SK-N-SH treated with all-trans-retinoic acid at 6 μM for 48 hours (cell line): ENCODE results near the gene PAPPA2.

Experiments
- ATAC-seq: fragments of 200-7000 bp; cut with Tn5 transposase; 3 replicates; pipeline ENCODE4 v1.9.1; 2020; ENCODE audit warnings: mild to moderate bottlenecking, moderate library complexity
- ARNTL ChIP-seq: fragments of 450-650 bp; formaldehyde crosslinking; IDR thresholded peaks from 2 replicates; pipeline ENCODE4 v1.5.0; 2020; ENCODE audit warnings: low read depth, mild to moderate bottlenecking, moderate library complexity, borderline replicate concordance
- BACH2 ChIP-seq: fragments of 250-450 bp; sonication (Bioruptor Pico); IDR thresholded peaks from 2 replicates; pipeline ENCODE4 v1.9.0; 2021; ENCODE audit warnings: mild to moderate bottlenecking, borderline replicate concordance
- CSDC2 ChIP-seq: fragments of 250-450 bp; sonication (Bioruptor Pico); IDR thresholded peaks from 2 replicates; pipeline ENCODE4 v1.5.0; 2020; ENCODE audit warnings: mild to moderate bottlenecking, moderate library complexity
- ESRRG ChIP-seq: fragments of 250-450 bp; sonication (Bioruptor Pico); IDR thresholded peaks from 2 replicates; pipeline ENCODE4 v1.6.1; 2021; ENCODE audit warnings: mild to moderate bottlenecking
- GLIS3 ChIP-seq: fragments of 250-450 bp; sonication (Bioruptor Pico); IDR thresholded peaks from 2 replicates; pipeline ENCODE4 v1.5.0; 2020; ENCODE audit warnings: mild to moderate bottlenecking, moderate library complexity
- ISL1 ChIP-seq: fragments of 250-450 bp; sonication (Bioruptor Pico); IDR thresholded peaks from 2 replicates; pipeline ENCODE4 v2.1.2; 2022; ENCODE audit warnings: mild to moderate bottlenecking, moderate library complexity
- OSR1 ChIP-seq: fragments of 250-450 bp; sonication (Bioruptor Pico); IDR thresholded peaks from 2 replicates; pipeline ENCODE4 v1.8.0; 2022; ENCODE audit warnings: moderate library complexity, mild to moderate bottlenecking, inconsistent platforms
- PPARA ChIP-seq: fragments of 250-450 bp; sonication (Bioruptor Pico); IDR thresholded peaks from 2 replicates; pipeline ENCODE4 v1.5.0; 2020; ENCODE audit warnings: mild to moderate bottlenecking, borderline replicate concordance
- RARB ChIP-seq: fragments of 250-450 bp; sonication (Bioruptor Pico); IDR thresholded peaks from 2 replicates; pipeline ENCODE4 v1.8.0; 2021; ENCODE audit warnings: mild to moderate bottlenecking, moderate library complexity
- SNAI2 ChIP-seq: fragments of 250-450 bp; sonication (Bioruptor Pico); IDR thresholded peaks from 2 replicates; pipeline ENCODE4 v1.5.0; 2020; ENCODE audit warnings: mild to moderate bottlenecking, moderate library complexity
- TCF4 ChIP-seq: fragments of 250-450 bp; sonication (Bioruptor Pico); IDR thresholded peaks from 2 replicates; pipeline ENCODE4 v1.8.0; 2021; ENCODE audit warnings: mild to moderate bottlenecking, moderate library complexity, borderline replicate concordance
- TOX ChIP-seq: fragments of 250-450 bp; sonication (Bioruptor Pico); IDR thresholded peaks from 2 replicates; pipeline ENCODE4 v1.8.0; 2021; ENCODE audit warnings: mild to moderate bottlenecking, moderate library complexity, borderline replicate concordance
- ZC3H10 ChIP-seq: fragments of 250-450 bp; sonication (Bioruptor Pico); IDR thresholded peaks from 2 replicates; pipeline ENCODE4 v1.5.1; 2021; ENCODE audit warnings: mild to moderate bottlenecking, moderate library complexity
- ZFP30 ChIP-seq: fragments of 450-650 bp; formaldehyde crosslinking; IDR thresholded peaks from 2 replicates; pipeline ENCODE4 v1.5.0; 2022; ENCODE audit warnings: mild to moderate bottlenecking, moderate library complexity
- ZNF565 ChIP-seq: fragments of 450-650 bp; formaldehyde crosslinking; conservative IDR thresholded peaks from 2 replicates; pipeline ENCODE4 v1.5.0; 2020; ENCODE audit warnings: low read depth, mild to moderate bottlenecking, moderate library complexity
- TF ChIP-seq, protein P1 (sequence below): fragments of 250-450 bp; sonication (Bioruptor Pico); IDR thresholded peaks from 2 replicates; pipeline ENCODE4 v1.8.0; 2020; ENCODE audit warnings: mild to moderate bottlenecking, moderate library complexity, borderline replicate concordance
- TF ChIP-seq, protein P2 (sequence below): fragments of 250-450 bp; sonication (Bioruptor Pico); IDR thresholded peaks from 2 replicates; pipeline ENCODE4 v1.5.0; 2020; ENCODE audit warnings: mild to moderate bottlenecking, moderate library complexity
- TF ChIP-seq, protein P3 (sequence below): fragments of 250-450 bp; sonication (Bioruptor Pico); IDR thresholded peaks from 2 replicates; pipeline ENCODE4 v1.5.1; 2021; ENCODE audit warnings: mild to moderate bottlenecking, moderate library complexity
- TF ChIP-seq, protein P4 (sequence below): fragments of 250-450 bp; sonication (Bioruptor Pico); IDR thresholded peaks from 2 replicates; pipeline ENCODE4 v1.8.0; 2021; ENCODE audit warnings: low read depth, mild to moderate bottlenecking, moderate library complexity, borderline replicate concordance

The PAPPA2 gene

DNA sequence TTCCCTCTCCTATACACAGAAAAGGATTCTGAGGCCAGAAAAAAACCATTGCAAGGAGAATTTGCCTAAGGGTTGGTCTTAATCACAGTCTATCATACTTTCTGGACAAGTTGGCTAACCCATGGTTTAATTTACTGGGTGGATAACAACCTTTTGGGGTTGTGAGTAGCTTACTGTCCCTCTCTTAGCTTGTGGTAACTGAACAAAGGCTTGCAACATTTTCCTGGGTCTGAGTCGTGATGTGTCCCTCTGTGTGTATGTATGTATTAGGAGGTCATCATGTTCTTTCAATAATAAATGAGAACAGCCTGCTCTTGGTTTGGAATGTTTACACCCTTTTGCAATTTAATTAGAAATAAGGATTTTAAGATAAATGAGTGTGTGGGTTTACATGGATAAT, 36.7 kb downstream of the PAPPA2 start:
- no peak for TF ChIP-seq ESRRG (CRISPR knock-in tag)
- TF ChIP-seq, protein P1, sequence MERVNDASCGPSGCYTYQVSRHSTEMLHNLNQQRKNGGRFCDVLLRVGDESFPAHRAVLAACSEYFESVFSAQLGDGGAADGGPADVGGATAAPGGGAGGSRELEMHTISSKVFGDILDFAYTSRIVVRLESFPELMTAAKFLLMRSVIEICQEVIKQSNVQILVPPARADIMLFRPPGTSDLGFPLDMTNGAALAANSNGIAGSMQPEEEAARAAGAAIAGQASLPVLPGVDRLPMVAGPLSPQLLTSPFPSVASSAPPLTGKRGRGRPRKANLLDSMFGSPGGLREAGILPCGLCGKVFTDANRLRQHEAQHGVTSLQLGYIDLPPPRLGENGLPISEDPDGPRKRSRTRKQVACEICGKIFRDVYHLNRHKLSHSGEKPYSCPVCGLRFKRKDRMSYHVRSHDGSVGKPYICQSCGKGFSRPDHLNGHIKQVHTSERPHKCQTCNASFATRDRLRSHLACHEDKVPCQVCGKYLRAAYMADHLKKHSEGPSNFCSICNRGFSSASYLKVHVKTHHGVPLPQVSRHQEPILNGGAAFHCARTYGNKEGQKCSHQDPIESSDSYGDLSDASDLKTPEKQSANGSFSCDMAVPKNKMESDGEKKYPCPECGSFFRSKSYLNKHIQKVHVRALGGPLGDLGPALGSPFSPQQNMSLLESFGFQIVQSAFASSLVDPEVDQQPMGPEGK (CRISPR knock-in tag) = no peak
- no peak for TF ChIP-seq OSR1 (CRISPR knock-in tag)
- TF ChIP-seq TOX = no peak
- TF ChIP-seq ARNTL (CRISPR knock-in tag) = no peak
- TF ChIP-seq, protein P2, sequence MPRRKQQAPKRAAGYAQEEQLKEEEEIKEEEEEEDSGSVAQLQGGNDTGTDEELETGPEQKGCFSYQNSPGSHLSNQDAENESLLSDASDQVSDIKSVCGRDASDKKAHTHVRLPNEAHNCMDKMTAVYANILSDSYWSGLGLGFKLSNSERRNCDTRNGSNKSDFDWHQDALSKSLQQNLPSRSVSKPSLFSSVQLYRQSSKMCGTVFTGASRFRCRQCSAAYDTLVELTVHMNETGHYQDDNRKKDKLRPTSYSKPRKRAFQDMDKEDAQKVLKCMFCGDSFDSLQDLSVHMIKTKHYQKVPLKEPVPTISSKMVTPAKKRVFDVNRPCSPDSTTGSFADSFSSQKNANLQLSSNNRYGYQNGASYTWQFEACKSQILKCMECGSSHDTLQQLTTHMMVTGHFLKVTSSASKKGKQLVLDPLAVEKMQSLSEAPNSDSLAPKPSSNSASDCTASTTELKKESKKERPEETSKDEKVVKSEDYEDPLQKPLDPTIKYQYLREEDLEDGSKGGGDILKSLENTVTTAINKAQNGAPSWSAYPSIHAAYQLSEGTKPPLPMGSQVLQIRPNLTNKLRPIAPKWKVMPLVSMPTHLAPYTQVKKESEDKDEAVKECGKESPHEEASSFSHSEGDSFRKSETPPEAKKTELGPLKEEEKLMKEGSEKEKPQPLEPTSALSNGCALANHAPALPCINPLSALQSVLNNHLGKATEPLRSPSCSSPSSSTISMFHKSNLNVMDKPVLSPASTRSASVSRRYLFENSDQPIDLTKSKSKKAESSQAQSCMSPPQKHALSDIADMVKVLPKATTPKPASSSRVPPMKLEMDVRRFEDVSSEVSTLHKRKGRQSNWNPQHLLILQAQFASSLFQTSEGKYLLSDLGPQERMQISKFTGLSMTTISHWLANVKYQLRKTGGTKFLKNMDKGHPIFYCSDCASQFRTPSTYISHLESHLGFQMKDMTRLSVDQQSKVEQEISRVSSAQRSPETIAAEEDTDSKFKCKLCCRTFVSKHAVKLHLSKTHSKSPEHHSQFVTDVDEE (CRISPR knock-in tag) = no peak
- TF ChIP-seq TCF4 = no peak
- no peak for TF ChIP-seq SNAI2 (CRISPR knock-in tag)
- no peak for TF ChIP-seq GLIS3 (CRISPR knock-in tag)
- TF ChIP-seq, protein P3, sequence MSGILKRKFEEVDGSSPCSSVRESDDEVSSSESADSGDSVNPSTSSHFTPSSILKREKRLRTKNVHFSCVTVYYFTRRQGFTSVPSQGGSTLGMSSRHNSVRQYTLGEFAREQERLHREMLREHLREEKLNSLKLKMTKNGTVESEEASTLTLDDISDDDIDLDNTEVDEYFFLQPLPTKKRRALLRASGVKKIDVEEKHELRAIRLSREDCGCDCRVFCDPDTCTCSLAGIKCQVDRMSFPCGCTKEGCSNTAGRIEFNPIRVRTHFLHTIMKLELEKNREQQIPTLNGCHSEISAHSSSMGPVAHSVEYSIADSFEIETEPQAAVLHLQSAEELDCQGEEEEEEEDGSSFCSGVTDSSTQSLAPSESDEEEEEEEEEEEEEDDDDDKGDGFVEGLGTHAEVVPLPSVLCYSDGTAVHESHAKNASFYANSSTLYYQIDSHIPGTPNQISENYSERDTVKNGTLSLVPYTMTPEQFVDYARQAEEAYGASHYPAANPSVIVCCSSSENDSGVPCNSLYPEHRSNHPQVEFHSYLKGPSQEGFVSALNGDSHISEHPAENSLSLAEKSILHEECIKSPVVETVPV (CRISPR knock-in tag) = no peak
- no peak for TF ChIP-seq ISL1 (CRISPR knock-in tag)
- no peak for TF ChIP-seq PPARA (CRISPR knock-in tag)
- TF ChIP-seq, all 23 proteins: peak for 0
- no peak for ATAC-seq

DNA sequence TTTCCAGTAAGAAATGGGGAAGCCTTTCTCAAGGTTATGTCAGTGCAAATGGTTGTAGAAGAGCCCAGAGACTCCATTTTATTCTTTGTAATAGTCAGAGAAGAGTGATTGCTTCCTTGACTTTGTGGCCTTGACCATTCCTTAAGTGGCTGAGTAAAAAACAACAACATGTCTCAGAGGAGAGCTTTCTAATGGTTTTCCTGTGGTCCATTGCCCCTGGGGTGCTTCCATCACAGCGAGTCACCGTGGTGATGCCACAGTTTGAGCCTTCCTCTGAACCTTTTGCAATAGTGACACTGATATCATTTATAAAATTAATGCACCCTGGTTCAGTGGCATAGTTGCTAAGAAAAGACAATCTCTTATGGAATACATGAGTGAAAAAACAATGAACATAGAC, 38.6 kb downstream of the PAPPA2 start:
- TF ChIP-seq TOX = no peak
- TF ChIP-seq ZNF565 = no peak
- no peak for TF ChIP-seq OSR1 (CRISPR knock-in tag)
- no peak for TF ChIP-seq CSDC2
- TF ChIP-seq PPARA (CRISPR knock-in tag) = no peak
- TF ChIP-seq ZFP30 (CRISPR knock-in tag) = no peak
- TF ChIP-seq ISL1 (CRISPR knock-in tag) = no peak
- TF ChIP-seq GLIS3 (CRISPR knock-in tag) = no peak
- ATAC-seq = no peak

DNA sequence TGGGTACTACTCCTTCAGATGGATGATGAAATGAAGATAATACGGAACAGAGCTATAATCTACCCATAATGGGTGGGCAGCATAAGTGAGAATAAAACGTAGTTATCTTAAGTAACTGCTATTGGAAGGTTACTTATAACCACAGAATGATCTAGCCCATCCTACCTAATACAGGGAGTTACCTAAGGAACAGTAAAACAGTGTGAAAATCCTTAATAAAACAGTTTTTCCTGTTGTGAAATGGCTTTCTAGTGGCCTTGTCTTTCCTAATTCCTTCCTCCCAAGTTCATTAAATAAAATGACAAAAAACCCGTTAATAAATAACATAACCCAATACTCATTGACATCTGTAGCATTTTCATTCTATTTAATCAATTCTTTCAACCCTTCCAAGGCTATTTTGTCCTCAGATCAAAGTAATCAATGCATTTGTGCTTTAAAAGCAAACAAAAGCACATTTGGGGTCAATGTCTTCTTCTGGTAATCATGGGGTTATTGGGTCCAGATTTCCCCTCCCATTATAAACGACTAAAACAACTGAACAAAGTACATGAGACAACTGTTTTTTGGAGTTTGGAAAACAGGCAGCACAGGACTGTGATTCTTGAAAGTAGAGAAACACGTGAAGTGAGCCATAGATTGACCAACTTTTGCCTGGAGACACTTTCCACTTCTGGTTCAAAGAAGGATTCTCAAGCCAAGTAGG, 42.0 kb downstream of the PAPPA2 start:
- no peak for ATAC-seq
- TF ChIP-seq ZFP30 (CRISPR knock-in tag) = no peak
- TF ChIP-seq, protein P4, sequence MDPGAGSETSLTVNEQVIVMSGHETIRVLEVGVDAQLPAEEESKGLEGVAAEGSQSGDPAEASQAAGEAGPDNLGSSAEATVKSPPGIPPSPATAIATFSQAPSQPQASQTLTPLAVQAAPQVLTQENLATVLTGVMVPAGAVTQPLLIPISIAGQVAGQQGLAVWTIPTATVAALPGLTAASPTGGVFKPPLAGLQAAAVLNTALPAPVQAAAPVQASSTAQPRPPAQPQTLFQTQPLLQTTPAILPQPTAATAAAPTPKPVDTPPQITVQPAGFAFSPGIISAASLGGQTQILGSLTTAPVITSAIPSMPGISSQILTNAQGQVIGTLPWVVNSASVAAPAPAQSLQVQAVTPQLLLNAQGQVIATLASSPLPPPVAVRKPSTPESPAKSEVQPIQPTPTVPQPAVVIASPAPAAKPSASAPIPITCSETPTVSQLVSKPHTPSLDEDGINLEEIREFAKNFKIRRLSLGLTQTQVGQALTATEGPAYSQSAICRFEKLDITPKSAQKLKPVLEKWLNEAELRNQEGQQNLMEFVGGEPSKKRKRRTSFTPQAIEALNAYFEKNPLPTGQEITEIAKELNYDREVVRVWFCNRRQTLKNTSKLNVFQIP (CRISPR knock-in tag) = no peak
- TF ChIP-seq ZC3H10 (CRISPR knock-in tag) = no peak
- no peak for TF ChIP-seq BACH2 (CRISPR knock-in tag)
- TF ChIP-seq, protein P3 (CRISPR knock-in tag) = no peak
- TF ChIP-seq ISL1 (CRISPR knock-in tag) = no peak
- no peak for TF ChIP-seq RARB (CRISPR knock-in tag)
- no peak for TF ChIP-seq ZNF565
